ENCODE results near the gene CXCR2. TPM values are rescaled to one million over a fixed set of nuclear protein-coding genes. Genes with fewer than 3 reads are reported as not detected.
"Not testable (repeated sequence)": the region's sequence is repeated elsewhere in the genome, so short reads cannot be mapped to it uniquely, and the experiment has no call there.

Gene CXCR2
- total and polyA plus RNA-seq, 2 of the 8 experiments (the other 6 are each of a cell fraction or from before 2014, with no cell fraction given), result 1.4 to 1.6 TPM

- H3K23ac ChIP-seq (ENCODE audit: insufficient read length); H3K4me2 ChIP-seq (ENCODE audit: insufficient read depth in 1 of 2, low read depth in 2 of 2, low read length in 2 of 2); H2AFZ ChIP-seq (ENCODE audit: low read length); H4K91ac ChIP-seq (replicated peaks; ENCODE audit: insufficient read length, low read length); FAIRE-seq; H3K4me3 ChIP-seq (ENCODE audit: extremely low read depth in 1 of 4, insufficient read depth in 2 of 4, low read depth in 3 of 4, low read length in 4 of 4); H4K8ac ChIP-seq (ENCODE audit: extremely low read depth, insufficient read depth, low read length); H2AK5ac ChIP-seq (ENCODE audit: low read depth, low read length); H3K14ac ChIP-seq (ENCODE audit: insufficient read length); H3K79me1 ChIP-seq (ENCODE audit: low read depth, low read length); H3K4me1 ChIP-seq (replicated peaks in 1 of 4; ENCODE audit: control insufficient read depth in 3 of 4, insufficient read depth in 4 of 4, low read length in 3 of 4); H3K27ac ChIP-seq (ENCODE audit: low read depth, low read length); H3K27me3 ChIP-seq (replicated peaks in 1 of 4; ENCODE audit: control insufficient read depth in 3 of 4, extremely low read depth in 1 of 4, insufficient read depth in 3 of 4, low read length in 3 of 4); H3K9me3 ChIP-seq (ENCODE audit: insufficient read depth in 2 of 2, low read depth in 1 of 2, low read length in 1 of 2); H2BK15ac ChIP-seq (ENCODE audit: low read length); H3K79me2 ChIP-seq (ENCODE audit: control insufficient read depth in 1 of 2, insufficient read depth in 2 of 2, low read length in 2 of 2); H3K23me2 ChIP-seq (ENCODE audit: low read depth, low read length); H4K5ac ChIP-seq (ENCODE audit: insufficient read length, low read depth, low read length); H3K18ac ChIP-seq (ENCODE audit: extremely low read depth, low read length); H3K56ac ChIP-seq (replicated peaks; ENCODE audit: insufficient read length, low read depth, low read length); H2BK20ac ChIP-seq (ENCODE audit: low read length); DNase-seq (ENCODE audit: low read depth in 1 of 2, low spot score in 2 of 2); H3K36me3 ChIP-seq (ENCODE audit: control insufficient read depth in 2 of 4, insufficient read depth in 4 of 4, low read length in 3 of 4); H3K4ac ChIP-seq (replicated peaks; ENCODE audit: insufficient read length, low read depth, low read length); H3K9ac ChIP-seq (replicated peaks in 1 of 4; ENCODE audit: extremely low read depth in 1 of 4, low read depth in 3 of 4, low read length in 3 of 4); H2BK120ac ChIP-seq (replicated peaks; ENCODE audit: low read depth, low read length); H4K20me1 ChIP-seq (replicated peaks in 1 of 2; ENCODE audit: control insufficient read depth in 1 of 2, insufficient read depth in 2 of 2, low read length in 2 of 2); H2BK12ac ChIP-seq (ENCODE audit: low read depth, low read length); H2BK5ac ChIP-seq (ENCODE audit: low read depth, low read length): not testable (repeated sequence)
- 90% methylated on average over 3 of the region's 3 CpGs; no CpG with 5 or more reads in 1 of the 2 experiments for WGBS, 2 experiments (ENCODE audit: extremely low coverage in 1 of 2, insufficient coverage in 1 of 2, insufficient read length in 1 of 2, insufficient replicate concordance in 2 of 2, low coverage in 1 of 2, low lambda C conversion rate in 2 of 2, missing lambda C conversion rate in 1 of 2)
- POLR2A ChIA-PET (ENCODE audit: partially characterized antibody), result interaction anchor here (3.0 kb wide), 1 partner anchor 10 kb away, joined by 9 read pairs; no protein-coding TSS in a partner anchor
- CTCF ChIA-PET (ENCODE audit: partially characterized antibody), result interaction anchor here (0.6 to 1.9 kb wide), 5 partner anchors 9 to 382 kb away, joined by 3 to 6 read pairs (median 4); no protein-coding TSS in a partner anchor
Measured at GRCh38 chr2:218171744-218172143, 45.9 kb downstream of the CXCR2 start.
